Stomach (tissue), 4 donors: ENCODE data around the gene MYO5C.

Source experiments
- CTCF ChIP-seq, 7 experiments: fragments of 450-650 bp in 4 of 7; fragments of 200-600 bp in 3 of 7; sonication (generic) in 3 of 7; IDR thresholded peaks; one replicate each; pipeline ENCODE4 v1.5.1; 2016 to 2019; ENCODE audit warnings: antibody characterized with exemption in 7 of 7, control low read depth in 2 of 7, mild to moderate bottlenecking in 1 of 7
- EP300 ChIP-seq: sonication (generic); formaldehyde crosslinking; IDR thresholded peaks from one replicate; pipeline ENCODE4 v1.6.1; 2017; ENCODE audit warnings: antibody characterized with exemption
- POLR2A ChIP-seq, 4 donors: fragments of 450-650 bp; IDR thresholded peaks; one replicate each; pipeline ENCODE4 v1.6.1; 2016; ENCODE audit warnings: antibody characterized with exemption in 4 of 4, control low read depth in 2 of 4, mild to moderate bottlenecking in 1 of 4, moderate library complexity in 1 of 4
- POLR2AphosphoS5 ChIP-seq, 3 donors: sonication (generic); formaldehyde crosslinking; IDR thresholded peaks; one replicate each; pipeline ENCODE4 v1.6.1; 2016; ENCODE audit warnings: antibody characterized with exemption in 3 of 3

GRCh38 chr15:52217186-52217585 lies 78.4 kb downstream of the MYO5C start:
- TF ChIP-seq CTCF (IDR thresholded peaks at IDR 0.05) (no peak), EP300 (no peak), POLR2A (IDR thresholded peaks at IDR 0.05) (no peak), POLR2AphosphoS5 (IDR thresholded peaks at IDR 0.05) (no peak)
